CD4-positive, alpha-beta T cell treated with Interleukin-17A for 4 hours (primary cell): Measurements from ENCODE around the gene SEMA3E.
"Not testable (repeated sequence)": the region's sequence is repeated elsewhere in the genome, so short reads cannot be mapped to it uniquely, and the experiment has no call there.

Experiments used
- DNase-seq: peaks from one replicate; pipeline ENCODE4 v3.0.0-alpha.2; 2020; ENCODE audit warnings: mixed read lengths

Gene SEMA3E

DNA sequence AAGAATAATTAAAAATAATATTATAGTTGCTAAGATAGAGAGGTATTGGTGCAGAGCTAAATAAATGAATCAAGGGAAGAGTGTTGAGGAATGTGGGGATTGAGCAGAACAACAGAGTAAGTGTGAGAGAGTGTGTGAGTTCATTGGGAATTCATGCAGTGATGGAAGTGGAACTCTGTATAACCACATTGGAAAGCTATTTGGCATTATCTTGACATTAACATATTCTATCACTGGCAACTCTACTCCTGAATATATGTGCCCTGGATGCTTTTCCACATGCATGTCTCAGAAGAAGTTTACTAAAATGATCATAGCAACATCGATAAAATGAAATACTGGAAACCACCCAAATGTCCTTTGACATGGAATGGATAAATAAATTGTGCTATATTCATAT is 164.1 kb downstream of the SEMA3E start:
- DNase-seq: no peak

DNA sequence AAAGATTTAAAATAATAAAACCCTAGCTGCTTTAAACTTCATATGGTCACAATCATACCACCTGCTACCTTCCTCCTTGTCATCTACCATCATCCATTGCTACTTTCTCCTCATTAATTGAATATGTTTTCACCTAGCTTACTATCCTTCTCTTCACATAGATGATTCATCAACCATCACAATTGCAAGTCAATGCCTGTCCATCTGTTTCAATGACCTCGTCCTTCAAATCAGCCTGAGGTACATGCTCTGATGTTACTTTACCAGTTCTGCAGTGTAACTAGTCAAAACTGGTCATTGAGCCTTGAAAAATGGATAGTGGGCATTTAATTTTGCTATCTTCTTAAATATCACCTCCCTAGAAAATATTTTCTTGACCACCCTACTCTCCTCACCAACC is 164.7 kb downstream of the SEMA3E start:
- no peak for DNase-seq

DNA sequence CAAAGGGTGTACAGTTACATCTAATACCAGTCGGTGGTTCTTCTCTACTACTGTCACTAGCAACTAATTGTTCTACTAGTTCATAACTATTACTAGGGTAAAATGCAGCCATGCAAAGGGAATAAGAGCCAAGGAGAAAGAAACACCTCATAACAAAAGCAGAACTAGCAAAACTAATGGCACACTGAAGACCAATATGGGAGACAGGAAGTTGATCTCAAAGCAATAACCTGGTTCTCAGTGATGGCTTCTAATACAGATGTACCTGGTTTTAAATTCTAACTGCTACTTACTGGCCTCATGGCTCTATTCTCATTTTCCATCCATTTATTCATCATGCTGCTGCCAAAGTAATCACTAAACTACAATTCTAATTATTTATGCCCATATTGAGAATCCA is 170.3 kb downstream of the SEMA3E start:
- no peak for DNase-seq

DNA sequence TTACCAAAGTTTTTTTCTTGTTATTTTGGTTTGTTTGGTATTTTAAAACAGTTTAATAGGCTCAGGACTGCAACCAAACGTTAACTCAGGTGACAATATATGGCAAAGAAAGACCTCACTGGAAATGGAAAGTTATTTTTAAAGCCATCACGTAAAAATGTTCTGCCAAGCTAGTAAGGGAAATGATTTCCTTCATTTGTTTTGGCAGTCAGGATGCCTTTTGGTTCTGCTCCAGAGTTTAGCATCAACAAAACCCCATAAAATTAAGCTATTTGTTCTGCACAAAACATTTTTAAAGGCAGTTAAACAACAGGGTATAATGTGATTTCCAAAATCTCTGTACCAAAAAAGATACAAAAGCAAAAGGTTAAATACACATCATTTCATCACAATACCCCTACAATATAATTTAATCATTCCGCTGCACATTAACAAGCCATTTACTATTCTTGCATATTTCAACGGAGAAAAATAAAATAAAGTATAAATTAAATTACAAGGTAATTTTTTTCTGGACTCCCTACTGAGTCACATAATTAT is 172.4 kb downstream of the SEMA3E start:
- no peak for DNase-seq

DNA sequence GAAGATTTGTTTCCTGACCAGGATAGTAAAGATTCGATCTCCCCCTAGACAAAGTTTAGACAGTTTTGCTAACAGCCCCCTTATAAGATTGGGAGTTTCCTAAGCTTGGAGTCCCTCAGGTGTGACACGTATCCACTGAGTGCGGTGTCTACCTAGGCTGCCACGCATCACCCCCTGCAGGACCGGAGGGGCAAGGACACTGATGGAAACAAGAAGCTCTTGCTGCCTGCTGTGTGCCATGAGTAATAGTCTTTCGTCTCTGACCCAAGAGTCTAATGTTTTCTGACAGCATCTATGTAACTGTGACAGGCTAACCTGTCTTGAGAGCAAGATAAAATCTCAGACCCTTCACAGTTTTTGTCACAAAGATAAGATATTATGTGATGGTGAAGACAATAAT is 173.5 kb downstream of the SEMA3E start:
- no peak for DNase-seq

DNA sequence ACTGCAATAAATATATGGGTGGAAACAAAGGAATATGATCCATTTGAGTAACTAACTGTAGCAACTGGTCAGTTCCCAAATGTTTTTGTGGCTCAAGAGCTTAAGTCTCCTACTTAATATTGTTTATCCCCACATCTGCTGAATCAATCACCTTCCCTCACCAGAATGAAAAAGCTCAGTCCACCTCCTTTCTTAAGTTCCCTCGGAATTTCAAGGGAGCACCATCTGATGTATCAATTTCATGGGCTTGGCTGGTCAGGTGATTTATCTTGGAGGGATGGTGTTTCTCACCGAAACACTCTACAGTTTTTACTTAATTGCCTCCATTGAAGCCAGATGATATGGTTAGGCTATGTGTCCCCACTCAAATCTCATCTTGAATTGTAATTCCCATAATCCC is 176.6 kb downstream of the SEMA3E start:
- DNase-seq: no peak

DNA sequence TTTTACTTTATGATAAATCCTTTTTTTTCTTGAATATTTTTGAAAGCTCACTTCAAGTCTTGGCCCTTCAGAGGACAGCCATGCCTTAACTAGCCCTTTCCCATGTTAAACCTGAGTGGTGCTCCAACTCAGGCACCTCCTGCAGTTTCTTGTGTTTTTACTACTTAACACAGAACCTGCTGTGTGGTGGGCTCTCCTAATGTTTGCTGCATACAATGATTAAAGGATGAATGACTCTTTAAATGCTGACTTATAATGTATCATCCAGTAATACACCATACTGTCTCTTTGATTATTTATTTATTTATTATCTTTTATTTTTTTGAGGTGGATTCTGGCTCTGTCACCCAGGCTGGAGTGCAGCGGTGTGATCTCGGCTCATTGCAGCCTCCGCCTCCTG is 179.4 kb downstream of the SEMA3E start:
- DNase-seq: no peak

DNA sequence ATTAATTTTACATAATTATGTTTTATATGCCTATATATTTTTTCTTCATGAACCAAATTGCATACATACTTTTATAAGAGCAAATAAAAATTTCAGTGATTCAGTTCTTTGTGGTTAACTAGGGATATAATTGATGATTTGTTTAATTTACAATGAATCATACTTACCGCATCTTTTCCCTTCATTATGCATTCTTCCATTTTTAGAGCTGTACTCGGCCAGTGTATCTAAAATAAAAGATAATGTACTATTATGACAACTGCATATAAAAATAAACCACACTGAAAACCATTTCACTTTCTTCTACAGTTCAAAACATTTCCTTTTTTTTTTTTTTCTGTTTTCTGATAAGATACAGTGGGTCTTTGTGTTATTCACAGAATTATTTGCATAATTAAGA is 179.9 kb downstream of the SEMA3E start:
- DNase-seq: no peak

DNA sequence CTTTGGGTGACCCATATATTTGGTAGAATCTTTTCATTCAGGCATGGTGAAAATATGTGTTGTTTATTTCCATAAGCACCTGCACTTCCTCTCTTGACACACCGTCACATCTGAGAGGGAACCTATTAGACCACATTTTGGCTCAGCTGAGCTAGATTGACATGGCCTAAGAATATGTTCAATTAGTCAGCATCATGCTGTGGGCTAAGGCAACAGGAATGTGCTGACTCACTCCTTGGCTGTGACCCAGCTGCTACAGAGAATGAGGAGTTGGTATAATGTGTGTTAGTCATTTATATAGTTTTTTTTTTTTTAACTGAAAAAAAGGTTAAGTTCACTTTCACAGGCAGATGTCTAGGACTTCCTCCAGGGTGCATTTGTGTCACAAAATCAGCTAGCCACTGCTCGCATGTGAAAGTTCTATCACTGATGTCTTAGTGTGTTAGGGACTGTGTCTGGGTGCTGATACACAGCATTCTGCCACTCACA is 180.6 kb downstream of the SEMA3E start:
- no peak for DNase-seq

DNA sequence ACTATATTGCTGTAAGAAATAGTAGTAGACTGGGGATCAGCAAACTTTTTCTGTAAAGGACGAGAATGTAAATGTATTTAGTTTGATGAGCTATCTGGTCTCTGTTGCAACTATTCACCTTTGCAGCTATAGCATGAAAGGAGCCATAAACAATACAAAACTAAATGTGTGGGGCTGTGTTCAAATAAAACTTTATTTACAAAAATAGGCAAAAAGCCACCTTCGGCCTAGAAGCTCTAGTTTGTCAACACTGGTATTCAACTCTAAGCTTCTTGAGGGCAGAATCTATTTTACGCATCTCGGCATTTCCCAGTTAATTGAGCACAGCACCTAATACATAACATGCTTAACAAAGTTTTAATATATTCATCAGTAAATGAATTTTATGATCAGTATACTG is 181.4 kb downstream of the SEMA3E start:
- DNase-seq: no peak

DNA sequence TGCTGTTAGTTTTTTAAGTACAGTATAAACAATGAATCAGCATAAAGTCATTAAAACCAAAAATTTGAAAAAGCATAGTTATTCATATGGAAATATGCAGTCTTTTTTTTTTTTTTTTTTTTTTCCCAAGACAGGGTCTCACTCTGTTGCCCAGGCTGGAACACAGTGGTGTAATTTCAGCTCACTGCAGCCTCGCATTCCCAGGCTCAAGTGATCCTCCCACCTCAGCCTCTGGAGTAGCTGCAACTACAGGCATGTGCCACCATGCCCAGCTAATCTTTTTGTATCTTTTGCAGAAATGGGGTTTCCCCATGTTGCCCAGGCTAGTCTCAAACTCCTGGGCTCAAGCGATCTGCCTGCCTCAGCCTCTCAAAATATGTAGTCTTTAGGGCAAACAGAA is 182.0 kb downstream of the SEMA3E start:
- no peak for DNase-seq

DNA sequence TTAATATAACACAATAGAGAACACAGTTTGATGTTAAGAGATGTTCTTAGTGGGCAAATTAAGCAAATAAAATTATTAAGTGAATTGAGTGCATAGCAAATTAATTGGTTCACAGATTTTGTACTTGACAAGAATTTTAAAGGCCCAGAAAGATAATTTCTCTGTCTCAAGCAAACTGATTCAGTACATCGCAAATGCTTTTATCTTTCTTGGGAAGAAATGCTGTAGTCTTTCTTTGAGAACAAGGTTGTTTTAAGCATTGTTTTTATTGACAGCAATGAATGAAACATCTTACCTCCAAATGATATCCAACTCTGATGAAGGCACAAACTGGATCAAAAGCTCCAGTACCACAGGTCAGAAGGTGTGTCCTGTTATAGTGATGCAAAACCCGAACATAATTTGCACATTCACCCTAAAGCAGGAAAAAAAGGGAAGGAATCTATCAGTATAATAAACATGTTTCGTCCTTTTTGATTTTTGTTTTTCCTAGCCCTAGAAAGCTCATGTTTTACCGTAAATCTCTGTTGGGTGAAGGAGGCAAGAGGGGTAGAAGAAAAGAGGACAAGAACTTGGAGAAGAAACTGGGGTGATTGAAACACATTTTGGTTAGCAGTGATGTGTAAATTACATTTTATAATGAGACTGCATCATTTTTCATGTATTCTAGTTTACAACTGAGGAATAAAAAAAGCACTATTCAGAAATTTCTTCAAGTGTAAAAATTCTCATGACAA is 182.6 kb downstream of the SEMA3E start:
- DNase-seq: no peak

DNA sequence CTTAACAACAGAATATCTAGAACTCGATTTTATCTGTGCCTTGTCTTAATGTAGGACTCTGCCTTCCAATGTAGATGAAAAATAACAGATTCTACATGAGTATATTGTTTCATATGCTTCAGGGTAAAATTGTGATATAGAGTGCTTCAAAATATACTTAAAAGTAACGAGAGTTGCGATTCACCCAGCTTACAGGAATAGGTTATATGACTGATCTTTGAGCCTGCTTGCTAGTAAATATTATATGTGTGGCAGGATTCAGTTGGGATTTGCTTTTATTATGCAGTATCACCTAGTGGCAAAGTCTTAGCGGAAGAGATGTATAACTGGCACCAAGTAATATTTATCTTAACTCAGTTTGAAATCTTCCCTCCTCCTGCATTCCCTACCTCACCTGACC is 183.3 kb downstream of the SEMA3E start:
- no peak for DNase-seq

DNA sequence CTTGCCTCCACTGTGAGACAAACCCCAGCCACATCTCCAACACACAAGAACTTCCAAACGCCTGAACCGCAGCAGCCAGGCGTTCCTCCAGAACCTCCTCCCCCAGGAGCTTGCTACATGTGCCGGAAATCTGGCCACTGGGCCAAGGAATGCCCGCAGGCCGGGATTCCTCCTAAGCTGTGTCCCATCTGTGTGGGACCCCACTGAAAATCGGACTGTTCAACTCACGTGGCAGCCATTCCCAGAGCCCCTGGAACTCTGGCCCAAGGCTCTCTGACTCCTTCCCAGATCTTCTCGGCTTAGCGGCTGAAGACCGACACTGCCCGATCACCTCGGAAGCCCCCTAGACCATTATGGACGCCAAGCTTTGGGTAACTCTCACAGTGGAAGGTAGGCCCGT is 187.1 kb downstream of the SEMA3E start:
- DNase-seq: not testable (repeated sequence)

DNA sequence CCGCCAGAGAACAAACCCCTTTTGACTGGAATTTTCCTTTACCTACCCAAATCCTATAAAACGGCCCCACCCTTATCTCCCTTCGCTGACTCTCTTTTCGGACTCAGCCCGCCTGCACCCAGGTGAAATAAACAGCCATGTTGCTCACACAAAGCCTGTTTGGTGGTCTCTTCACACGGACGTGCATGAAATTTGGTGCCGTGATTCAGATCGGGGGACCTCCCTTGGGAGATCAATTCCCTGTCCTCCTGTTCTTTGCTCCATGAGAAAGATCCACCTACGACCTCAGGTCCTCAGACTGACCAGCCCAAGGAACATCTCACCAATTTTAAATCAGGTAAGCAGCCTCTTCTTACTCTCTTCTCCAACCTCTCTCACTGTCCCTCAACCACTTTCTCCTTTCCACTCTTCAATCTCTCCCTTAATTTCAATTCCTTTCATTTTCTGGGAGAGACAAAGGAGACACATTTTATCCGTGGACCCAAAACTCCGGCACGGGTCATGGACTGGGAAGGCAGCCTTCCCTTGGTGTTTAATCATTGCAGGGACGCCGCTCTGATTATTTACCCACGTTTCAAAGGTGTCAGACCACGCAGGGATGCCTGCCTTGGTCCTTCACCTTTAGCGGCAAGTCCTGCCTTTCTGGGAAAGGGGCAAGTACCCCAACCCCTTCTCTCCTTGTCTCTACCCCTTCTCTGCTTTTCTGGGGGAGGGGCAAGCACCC is 188.8 kb downstream of the SEMA3E start:
- DNase-seq: not testable (repeated sequence)

DNA sequence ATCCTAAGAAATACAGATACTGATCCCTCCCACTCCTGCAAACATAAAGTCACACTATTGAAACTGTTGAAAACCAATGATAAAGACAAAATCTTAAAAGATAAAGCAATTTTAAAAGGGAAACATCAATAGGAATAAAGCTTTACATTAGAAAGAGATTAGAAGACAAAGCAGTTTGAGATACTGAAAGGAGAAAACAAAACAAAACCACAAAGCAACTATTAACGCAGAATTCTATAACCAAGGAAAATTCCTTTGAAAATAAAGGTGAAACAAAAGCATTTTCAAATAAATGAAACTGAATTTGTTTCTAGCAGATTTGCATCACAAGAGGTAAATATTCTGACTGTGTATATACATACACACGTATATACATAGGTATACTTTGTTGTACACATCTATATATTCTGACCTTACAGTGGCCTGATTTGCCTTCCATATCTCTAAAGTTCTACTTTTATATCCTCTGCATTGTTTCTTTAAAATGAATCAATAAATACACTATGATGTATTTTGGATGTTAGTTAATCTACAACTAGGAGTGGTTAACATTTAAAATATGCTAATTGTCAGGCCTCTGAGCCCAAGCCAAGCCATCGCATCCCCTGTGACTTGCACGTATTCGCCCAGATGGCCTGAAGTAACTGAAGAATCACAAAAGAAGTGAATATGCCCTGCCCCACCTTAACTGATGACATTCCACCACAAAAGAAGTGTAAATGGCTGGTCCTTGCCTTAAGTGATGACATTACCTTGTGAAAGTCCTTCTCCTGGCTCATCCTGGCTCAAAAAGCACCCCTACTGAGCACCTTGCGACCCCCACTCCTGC is 189.6 kb downstream of the SEMA3E start:
- DNase-seq: not testable (repeated sequence)

DNA sequence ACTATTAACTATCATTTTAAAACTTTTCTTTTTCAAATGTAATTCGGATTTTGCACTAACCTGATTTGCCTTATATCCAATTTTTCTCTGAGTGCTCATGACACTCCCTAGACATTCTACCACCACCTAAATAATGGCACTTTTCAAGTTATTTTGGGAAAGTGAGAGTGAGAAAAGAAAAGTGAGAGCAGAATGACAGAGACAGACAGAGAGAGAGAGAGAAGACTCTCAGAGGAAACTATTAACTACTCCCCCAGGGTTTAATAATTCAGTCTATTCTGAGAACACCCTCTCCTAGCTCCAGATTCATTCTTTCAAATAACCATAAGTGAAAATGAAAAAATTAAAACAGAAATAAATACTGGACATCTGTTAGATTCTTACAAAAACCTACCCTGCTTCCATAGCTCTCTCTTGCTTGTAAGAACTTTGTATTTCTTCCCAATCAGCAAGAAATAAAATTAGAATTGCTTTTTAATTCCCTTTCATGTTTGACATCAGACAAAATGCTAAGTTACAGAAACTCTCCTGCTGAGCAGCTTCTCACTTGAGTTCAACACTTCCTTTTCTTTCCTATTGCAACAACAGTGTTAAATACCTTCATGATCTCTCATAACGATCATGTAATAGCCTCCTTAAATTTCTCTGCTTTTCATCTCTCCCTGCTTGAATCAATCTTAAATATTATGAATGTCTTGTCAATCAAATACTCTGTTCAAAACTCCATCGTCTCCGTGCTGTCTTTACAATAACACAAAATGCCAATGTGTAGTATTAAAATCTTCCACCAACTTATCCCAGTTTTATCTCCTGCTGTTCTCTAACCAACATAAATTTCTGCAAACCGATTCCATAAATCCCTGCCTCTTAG is 191.7 kb downstream of the SEMA3E start:
- DNase-seq: no peak

DNA sequence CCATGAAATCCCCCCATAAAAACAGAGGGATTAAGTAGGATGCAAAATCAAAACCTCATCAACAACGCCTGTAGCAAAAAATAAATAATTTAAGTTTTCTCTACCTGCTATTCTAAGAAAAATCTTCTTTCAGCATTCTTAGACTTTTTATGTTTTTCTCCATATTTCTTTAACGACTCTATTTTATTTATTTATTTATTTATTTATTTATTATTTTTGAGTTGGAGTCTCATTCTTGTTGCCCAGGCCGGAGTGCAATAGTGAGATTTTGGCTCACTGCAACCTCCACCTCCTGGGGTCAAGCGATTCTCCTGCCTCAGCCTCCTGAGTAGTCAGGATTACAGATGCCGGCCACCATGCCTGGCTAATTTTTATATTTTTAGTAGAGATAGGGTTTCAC is 192.5 kb downstream of the SEMA3E start:
- no peak for DNase-seq

DNA sequence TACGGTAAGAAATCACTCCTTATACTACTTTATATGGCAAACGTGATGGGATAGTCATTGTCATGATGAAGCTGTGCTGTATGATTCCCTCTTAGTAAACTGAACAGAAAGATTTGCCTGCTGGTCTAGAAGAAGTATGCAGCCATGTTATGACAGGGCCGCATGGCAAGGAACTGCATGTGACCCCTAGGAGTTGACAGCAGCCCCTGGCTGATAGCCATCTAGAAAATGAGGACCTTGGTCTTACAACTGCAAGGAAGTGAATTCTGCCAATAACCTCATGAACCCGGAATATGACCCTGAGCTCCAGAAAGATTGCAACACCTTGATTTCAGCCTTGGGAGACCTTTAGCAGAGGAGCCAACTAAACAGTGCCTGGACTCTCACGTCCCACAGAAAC is 193.3 kb downstream of the SEMA3E start:
- no peak for DNase-seq

DNA sequence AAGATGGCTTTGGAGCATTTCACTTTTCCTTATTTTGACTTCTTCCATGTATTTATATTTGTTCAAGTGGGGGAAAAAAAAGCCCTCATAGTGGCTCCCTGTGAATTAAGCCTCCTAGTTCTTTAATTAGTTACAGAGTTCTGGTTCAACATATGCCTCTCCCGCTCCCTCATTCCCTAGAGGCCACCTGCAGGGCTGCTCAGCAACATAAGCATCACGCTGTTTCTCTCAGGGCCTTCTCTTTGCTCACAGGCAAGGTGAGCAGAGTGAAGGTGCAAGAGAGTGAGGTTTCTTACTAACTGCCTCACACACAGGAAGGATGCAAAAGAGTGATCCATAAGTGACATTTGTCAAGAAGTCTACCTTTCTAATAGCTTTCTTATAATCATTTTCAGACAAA is 196.7 kb downstream of the SEMA3E start:
- DNase-seq: no peak

DNA sequence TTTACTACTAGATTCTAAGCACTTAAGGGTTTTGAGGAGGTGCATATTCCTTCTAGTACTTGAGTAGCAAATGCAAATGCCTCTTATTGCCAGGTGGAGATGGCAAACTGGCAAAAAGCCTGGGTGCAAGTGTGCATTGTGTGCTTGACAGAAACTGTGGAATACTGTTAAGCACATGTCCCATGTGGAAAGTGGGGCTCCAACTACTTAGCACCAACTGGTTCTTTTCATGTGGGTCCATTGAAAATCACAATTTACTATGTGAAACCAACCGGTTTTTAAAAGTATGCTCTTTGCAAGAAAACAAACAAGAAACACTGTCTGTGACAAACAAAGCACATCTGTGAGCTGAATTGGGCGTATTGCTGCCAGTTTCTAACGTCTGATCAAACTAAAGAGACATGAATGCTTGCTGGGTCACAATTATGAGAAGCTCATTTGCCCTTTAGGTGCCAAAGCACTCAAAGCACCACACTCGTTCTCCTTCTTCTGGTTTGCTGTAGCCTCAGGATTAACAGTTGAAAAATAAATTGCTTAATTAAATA is 197.4 kb downstream of the SEMA3E start:
- no peak for DNase-seq

DNA sequence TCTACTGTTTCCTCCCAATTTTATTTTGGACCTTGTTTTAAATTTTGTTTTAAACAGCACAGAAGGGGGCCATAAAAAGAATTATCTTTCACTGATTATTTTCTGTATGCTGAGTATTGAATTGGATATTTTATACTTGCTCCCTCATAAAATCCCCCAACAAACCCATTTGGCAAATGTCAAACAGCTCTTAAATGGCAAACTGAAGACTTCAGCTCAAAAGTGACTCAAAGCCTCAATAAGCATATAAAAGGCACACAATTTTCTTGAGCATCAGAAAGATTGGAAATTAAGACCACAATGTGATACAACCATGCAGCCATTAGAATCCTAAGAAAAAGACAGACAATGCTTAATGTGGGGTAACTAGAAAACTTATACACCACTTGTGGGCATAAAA is 199.2 kb downstream of the SEMA3E start:
- DNase-seq: no peak
